Loucy (cell line): ENCODE results near the gene ACTG1.

Experiments used
- H2AFZ ChIP-seq: fragments of 200-600 bp; sonication (generic); 2 replicates; pipeline ENCODE4 v1.6.0; 2016; ENCODE audit warnings: antibody characterized with exemption, mild to moderate bottlenecking, low read length, moderate library complexity
- H3F3A ChIP-seq: fragments of 200-600 bp; 2 replicates; pipeline ENCODE4 v1.6.0; 2016; ENCODE audit warnings: antibody characterized with exemption, low read depth, mild to moderate bottlenecking
- H3K27me3 ChIP-seq: fragments of 200-600 bp; sonication (generic); 2 replicates; pipeline ENCODE4 v1.6.1; 2014; ENCODE audit warnings: low read length, mild to moderate bottlenecking; ENCODE audit not compliant: insufficient read depth, poor library complexity, severe bottlenecking
- H3K36me3 ChIP-seq: fragments of 200-600 bp; sonication (generic); 2 replicates; pipeline ENCODE4 v1.6.1; 2016; ENCODE audit warnings: low read length; ENCODE audit not compliant: insufficient read depth
- H3K4me1 ChIP-seq: fragments of 200-600 bp; sonication (generic); 2 replicates; pipeline ENCODE4 v1.5.1; 2014; ENCODE audit warnings: low read length, mild to moderate bottlenecking; ENCODE audit not compliant: insufficient read depth, poor library complexity, severe bottlenecking
- H3K4me2 ChIP-seq: fragments of 200-600 bp; sonication (generic); 2 replicates; pipeline ENCODE4 v1.6.0; 2014; ENCODE audit warnings: antibody characterized with exemption, low read length, low read depth, mild to moderate bottlenecking; ENCODE audit not compliant: poor library complexity, severe bottlenecking
- H3K4me3 ChIP-seq: fragments of 200-600 bp; sonication (generic); 2 replicates; pipeline ENCODE4 v1.5.1; 2014; ENCODE audit warnings: low read length, mild to moderate bottlenecking, mixed read lengths; ENCODE audit not compliant: poor library complexity, severe bottlenecking
- H3K79me2 ChIP-seq: fragments of 200-600 bp; sonication (generic); 2 replicates; pipeline ENCODE4 v1.6.1; 2014; ENCODE audit warnings: low read length; ENCODE audit not compliant: insufficient read depth
- H3K9ac ChIP-seq: fragments of 200-600 bp; sonication (generic); 2 replicates; pipeline ENCODE4 v1.6.0; 2014; ENCODE audit warnings: mild to moderate bottlenecking, low read depth, low read length, moderate library complexity; ENCODE audit not compliant: poor library complexity, severe bottlenecking
- H3K9me2 ChIP-seq: fragments of 200-600 bp; sonication (generic); replicated peaks from 2 replicates; pipeline ENCODE4 v1.6.1; 2016; ENCODE audit warnings: low read depth, low read length, mixed read lengths
- H3K9me3 ChIP-seq: fragments of 200-600 bp; sonication (generic); 2 replicates; pipeline ENCODE4 v1.6.1; 2014; ENCODE audit warnings: mild to moderate bottlenecking, antibody characterized with exemption, low read length, low read depth; ENCODE audit not compliant: insufficient read depth
- H4K20me1 ChIP-seq: fragments of 200-600 bp; sonication (generic); 2 replicates; pipeline ENCODE4 v1.6.0; 2014; ENCODE audit warnings: antibody characterized with exemption, low read length, mild to moderate bottlenecking; ENCODE audit not compliant: insufficient read depth, poor library complexity, severe bottlenecking
- EZH2phosphoT487 ChIP-seq: fragments of 200-600 bp; IDR thresholded peaks from 2 replicates; pipeline ENCODE4 v1.6.1; 2018; ENCODE audit warnings: antibody characterized with exemption, mild to moderate bottlenecking, moderate library complexity, borderline replicate concordance
- TF ChIP-seq, protein P1 (sequence below): fragments of 200-600 bp; sonication (generic); conservative IDR thresholded peaks from 2 replicates; pipeline ENCODE4 v1.5.1; 2014; ENCODE audit warnings: mild to moderate bottlenecking, antibody characterized with exemption, low read length

The ACTG1 gene

DNA sequence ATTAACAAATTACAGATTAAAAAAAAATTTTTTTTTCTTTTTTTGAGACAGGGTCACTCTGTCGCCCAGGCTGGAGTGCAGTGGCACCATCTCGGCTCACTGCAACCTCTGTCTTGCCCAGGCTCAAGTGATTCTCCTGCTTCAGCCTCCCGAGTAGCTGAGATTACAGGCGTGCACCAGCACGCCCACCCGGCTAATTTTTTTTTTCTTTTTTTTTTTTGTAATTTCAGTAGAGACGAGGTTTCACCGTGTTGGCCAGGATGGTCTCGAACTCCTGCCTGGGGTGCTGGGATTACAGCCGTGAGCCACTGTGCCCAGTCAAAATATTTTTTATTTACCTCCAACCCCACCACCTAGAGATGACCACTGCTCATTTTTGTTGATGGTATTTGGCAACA, 25.5 kb downstream of the ACTG1 start:
- H3F3A ChIP-seq = peaks cover 9% of the 10 kb centered on the region; the same call in 1 of the 2 replicates
- H3K27me3 ChIP-seq = no peaks in the 10 kb centered on the region
- no peak overlapping the region for H2AFZ ChIP-seq
- H3K36me3 ChIP-seq = no peaks in the 10 kb centered on the region
- H3K4me1 ChIP-seq = peaks cover 72% of the 10 kb centered on the region
- H3K4me2 ChIP-seq = peak overlapping the region; percentile 98
- TF ChIP-seq, protein P1, sequence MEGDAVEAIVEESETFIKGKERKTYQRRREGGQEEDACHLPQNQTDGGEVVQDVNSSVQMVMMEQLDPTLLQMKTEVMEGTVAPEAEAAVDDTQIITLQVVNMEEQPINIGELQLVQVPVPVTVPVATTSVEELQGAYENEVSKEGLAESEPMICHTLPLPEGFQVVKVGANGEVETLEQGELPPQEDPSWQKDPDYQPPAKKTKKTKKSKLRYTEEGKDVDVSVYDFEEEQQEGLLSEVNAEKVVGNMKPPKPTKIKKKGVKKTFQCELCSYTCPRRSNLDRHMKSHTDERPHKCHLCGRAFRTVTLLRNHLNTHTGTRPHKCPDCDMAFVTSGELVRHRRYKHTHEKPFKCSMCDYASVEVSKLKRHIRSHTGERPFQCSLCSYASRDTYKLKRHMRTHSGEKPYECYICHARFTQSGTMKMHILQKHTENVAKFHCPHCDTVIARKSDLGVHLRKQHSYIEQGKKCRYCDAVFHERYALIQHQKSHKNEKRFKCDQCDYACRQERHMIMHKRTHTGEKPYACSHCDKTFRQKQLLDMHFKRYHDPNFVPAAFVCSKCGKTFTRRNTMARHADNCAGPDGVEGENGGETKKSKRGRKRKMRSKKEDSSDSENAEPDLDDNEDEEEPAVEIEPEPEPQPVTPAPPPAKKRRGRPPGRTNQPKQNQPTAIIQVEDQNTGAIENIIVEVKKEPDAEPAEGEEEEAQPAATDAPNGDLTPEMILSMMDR = no peak
- no peak for TF ChIP-seq EZH2phosphoT487
- no peaks in the 10 kb centered on the region for H4K20me1 ChIP-seq
- peak overlapping the region; percentile 99 for H3K9ac ChIP-seq
- H3K4me3 ChIP-seq = peak overlapping the region; percentile 93
- H3K9me3 ChIP-seq = no peaks in the 10 kb centered on the region
- H3K9me2 ChIP-seq = no peaks in the 10 kb centered on the region
- peaks cover 67% of the 10 kb centered on the region for H3K79me2 ChIP-seq

GRCh38 chr17:81486199-81486810, 26.3 kb downstream of the ACTG1 start:
- no peaks in the 10 kb centered on the region for H3K36me3 ChIP-seq
- no peaks in the 10 kb centered on the region for H3K9me2 ChIP-seq
- peak overlapping the region; percentile 98 for H3K4me2 ChIP-seq
- peak overlapping the region; percentile 99 for H3K9ac ChIP-seq
- H3K79me2 ChIP-seq = peaks cover 72% of the 10 kb centered on the region
- peak overlapping the region; percentile 56; the same call in 1 of the 2 replicates for H2AFZ ChIP-seq
- peaks cover 75% of the 10 kb centered on the region for H3K4me1 ChIP-seq
- H4K20me1 ChIP-seq = no peaks in the 10 kb centered on the region
- peaks cover 9% of the 10 kb centered on the region; the same call in 1 of the 2 replicates for H3F3A ChIP-seq
- no peak for TF ChIP-seq EZH2phosphoT487
- TF ChIP-seq, protein P1 = no peak
- H3K4me3 ChIP-seq = peak overlapping the region; percentile 93
- no peaks in the 10 kb centered on the region for H3K27me3 ChIP-seq
- H3K9me3 ChIP-seq = no peaks in the 10 kb centered on the region

- TF ChIP-seq EZH2phosphoT487 = no peak
- TF ChIP-seq, protein P1 = peak; percentile 80
- peak overlapping the region; percentile 96 for H3K9ac ChIP-seq
- H4K20me1 ChIP-seq = no peaks in the 10 kb centered on the region
- H3K36me3 ChIP-seq = no peaks in the 10 kb centered on the region
- H3K4me3 ChIP-seq = peak overlapping the region; percentile 84
- peaks cover 9% of the 10 kb centered on the region; the same call in 1 of the 2 replicates for H3F3A ChIP-seq
- no peaks in the 10 kb centered on the region for H3K9me3 ChIP-seq
- no peaks in the 10 kb centered on the region for H3K27me3 ChIP-seq
- H3K79me2 ChIP-seq = peaks cover 63% of the 10 kb centered on the region
- no peaks in the 10 kb centered on the region for H3K9me2 ChIP-seq
- peaks cover 71% of the 10 kb centered on the region for H3K4me1 ChIP-seq
- H3K4me2 ChIP-seq = peak overlapping the region; percentile 98
- peak overlapping the region; percentile 84 for H2AFZ ChIP-seq
Observed at GRCh38 chr17:81484195-81484979, 28.2 kb downstream of the ACTG1 start.
